ENCODE data around the gene CEP135. TPM values are rescaled to one million over a fixed set of nuclear protein-coding genes. Genes with fewer than 3 reads are reported as not detected.
"Not testable (repeated sequence)": the region's sequence is repeated elsewhere in the genome, so short reads cannot be mapped to it uniquely, and the experiment has no call there.

Gene CEP135
- total RNA-seq, 1 donor from 2014 or later, result 16.8 TPM

DNA sequence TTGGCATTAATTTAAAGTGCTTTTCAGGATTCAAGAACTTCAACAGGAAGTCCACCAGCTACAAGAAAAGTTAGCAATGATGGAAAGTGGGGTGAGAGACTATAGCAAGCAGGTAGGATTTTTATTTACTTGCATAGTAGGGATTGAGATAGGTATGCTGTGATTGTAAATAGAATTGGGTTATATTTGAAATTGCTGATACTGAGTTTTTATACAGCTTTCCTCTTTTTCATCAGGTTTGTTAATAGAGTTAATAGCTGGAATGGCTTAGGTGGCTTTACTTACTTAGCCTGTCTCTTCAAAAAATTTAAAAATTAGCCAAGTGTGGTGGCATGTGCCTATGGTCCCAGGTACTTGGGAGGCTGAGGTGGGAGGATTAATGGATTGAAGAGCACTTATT, 10.9 kb downstream of the CEP135 start:
- no peaks in the 10 kb centered on the region for H3K9me3 Mint-ChIP-seq
- TF ChIP-seq, protein P1, sequence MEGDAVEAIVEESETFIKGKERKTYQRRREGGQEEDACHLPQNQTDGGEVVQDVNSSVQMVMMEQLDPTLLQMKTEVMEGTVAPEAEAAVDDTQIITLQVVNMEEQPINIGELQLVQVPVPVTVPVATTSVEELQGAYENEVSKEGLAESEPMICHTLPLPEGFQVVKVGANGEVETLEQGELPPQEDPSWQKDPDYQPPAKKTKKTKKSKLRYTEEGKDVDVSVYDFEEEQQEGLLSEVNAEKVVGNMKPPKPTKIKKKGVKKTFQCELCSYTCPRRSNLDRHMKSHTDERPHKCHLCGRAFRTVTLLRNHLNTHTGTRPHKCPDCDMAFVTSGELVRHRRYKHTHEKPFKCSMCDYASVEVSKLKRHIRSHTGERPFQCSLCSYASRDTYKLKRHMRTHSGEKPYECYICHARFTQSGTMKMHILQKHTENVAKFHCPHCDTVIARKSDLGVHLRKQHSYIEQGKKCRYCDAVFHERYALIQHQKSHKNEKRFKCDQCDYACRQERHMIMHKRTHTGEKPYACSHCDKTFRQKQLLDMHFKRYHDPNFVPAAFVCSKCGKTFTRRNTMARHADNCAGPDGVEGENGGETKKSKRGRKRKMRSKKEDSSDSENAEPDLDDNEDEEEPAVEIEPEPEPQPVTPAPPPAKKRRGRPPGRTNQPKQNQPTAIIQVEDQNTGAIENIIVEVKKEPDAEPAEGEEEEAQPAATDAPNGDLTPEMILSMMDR (conservative IDR thresholded peaks at IDR 0.05), result no peak
- H3K36me3 Mint-ChIP-seq, result peaks cover 24% of the 10 kb centered on the region

DNA sequence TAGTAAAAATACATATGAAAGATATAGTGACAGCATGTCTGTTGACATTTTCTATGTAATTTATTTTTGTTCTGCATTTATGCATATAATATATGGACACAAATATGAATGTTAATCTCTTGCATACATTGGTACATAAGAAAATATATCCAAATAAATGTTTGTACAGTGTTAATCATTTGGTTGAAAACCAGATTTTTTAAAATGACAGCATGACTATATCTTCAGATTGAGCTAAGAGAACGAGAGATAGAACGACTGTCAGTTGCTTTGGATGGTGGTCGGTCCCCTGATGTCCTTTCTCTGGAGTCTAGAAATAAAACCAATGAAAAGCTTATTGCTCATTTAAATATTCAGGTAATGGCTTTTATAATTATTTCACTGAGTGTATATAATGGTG, 15.3 kb downstream of the CEP135 start:
- H3K4me1 Mint-ChIP-seq (ENCODE audit: unreplicated experiment), result no peaks in the 10 kb centered on the region
- TF ChIP-seq, protein P1 (conservative IDR thresholded peaks at IDR 0.05), result no peak
- H3K27me3 Mint-ChIP-seq, result no peaks in the 10 kb centered on the region
- no peak for DNase-seq (ENCODE audit: extremely low spot score, unreplicated experiment)
- no peak overlapping the region for H3K4me3 Mint-ChIP-seq
- no peaks in the 10 kb centered on the region for H3K9me3 Mint-ChIP-seq
- peaks cover 32% of the 10 kb centered on the region for H3K36me3 Mint-ChIP-seq
- H3K27ac Mint-ChIP-seq, result no peak overlapping the region

More for the DNA sequence above, 10.9 kb downstream of the CEP135 start:
- no peak overlapping the region for H3K4me3 Mint-ChIP-seq
- no peak for DNase-seq (ENCODE audit: extremely low spot score, unreplicated experiment)
- no peaks in the 10 kb centered on the region for H3K27me3 Mint-ChIP-seq
- H3K27ac Mint-ChIP-seq, result no peak overlapping the region
- no peaks in the 10 kb centered on the region for H3K4me1 Mint-ChIP-seq (ENCODE audit: unreplicated experiment)

DNA sequence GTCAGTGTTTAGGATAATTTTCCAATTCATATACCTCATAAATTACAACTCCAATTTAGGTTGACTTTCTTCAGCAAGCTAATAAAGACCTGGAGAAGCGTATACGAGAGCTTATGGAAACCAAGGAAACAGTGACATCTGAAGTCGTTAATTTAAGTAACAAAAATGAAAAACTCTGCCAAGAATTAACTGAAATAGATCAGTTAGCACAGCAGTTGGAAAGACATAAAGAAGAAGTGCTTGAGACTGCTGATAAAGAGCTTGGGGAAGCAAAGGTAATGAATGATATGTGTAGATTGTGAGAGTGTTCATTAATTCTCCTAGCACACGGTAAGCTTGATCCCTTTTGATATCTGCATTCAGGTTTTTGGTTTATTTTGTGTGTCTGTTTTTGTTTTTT, 16.8 kb downstream of the CEP135 start:
- Mint-ChIP-seq H3K9me3 (no peaks in the 10 kb centered on the region), H3K36me3 (peaks cover 35% of the 10 kb centered on the region), H3K27me3 (no peaks in the 10 kb centered on the region), H3K4me3 (no peak overlapping the region), H3K27ac (no peak overlapping the region), H3K4me1 (ENCODE audit: unreplicated experiment) (no peaks in the 10 kb centered on the region)
- TF ChIP-seq, protein P1 (conservative IDR thresholded peaks at IDR 0.05), result no peak
- DNase-seq (ENCODE audit: extremely low spot score, unreplicated experiment), result no peak

DNA sequence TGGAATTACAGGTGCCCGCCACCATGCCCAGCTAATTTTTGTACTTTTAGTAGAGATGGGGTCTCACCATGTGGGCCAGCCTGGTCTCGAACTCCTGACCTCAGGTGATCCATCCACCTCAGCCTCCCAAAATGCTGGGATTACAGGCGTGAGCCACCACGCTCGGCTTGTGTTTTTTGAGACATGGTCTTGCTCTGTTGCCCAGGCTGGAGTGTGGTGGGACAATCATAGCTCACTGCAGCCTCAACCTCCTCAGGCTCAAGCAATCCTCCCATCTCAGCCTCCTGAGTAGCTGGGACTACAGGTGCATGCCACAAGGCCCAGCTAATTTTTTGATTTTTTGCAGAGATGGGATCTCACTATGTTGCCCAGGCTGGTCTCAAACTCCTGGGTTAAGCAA, 17.6 kb downstream of the CEP135 start:
- not testable (repeated sequence) for H3K27ac Mint-ChIP-seq; H3K4me1 Mint-ChIP-seq (ENCODE audit: unreplicated experiment); H3K4me3 Mint-ChIP-seq; H3K9me3 Mint-ChIP-seq; DNase-seq (ENCODE audit: extremely low spot score, unreplicated experiment); H3K27me3 Mint-ChIP-seq
- H3K36me3 Mint-ChIP-seq, result peaks cover 36% of the 10 kb centered on the region

DNA sequence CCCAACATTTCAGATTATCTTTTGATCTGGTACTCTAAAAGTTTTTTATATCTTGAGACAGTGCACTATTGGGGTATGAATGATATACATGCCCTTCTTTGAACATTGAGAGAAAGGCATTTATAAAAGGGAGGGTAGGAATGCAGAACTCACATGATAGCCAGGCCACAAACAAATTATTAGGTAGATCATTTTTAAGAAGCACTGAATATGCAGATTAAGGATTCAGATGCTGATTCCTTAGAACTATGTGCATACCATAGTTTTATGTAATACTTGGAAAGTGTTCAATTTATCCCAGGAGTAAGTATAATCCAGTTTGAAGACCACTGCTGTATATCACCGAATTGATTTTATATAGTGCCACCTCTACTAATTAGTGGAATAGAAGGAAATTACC, 18.6 kb downstream of the CEP135 start:
- Mint-ChIP-seq H3K27ac (no peak overlapping the region), H3K9me3 (no peaks in the 10 kb centered on the region), H3K4me1 (ENCODE audit: unreplicated experiment) (no peaks in the 10 kb centered on the region), H3K4me3 (no peak overlapping the region), H3K36me3 (peaks cover 33% of the 10 kb centered on the region), H3K27me3 (no peaks in the 10 kb centered on the region)
- TF ChIP-seq, protein P1 (conservative IDR thresholded peaks at IDR 0.05), result no peak
- no peak for DNase-seq (ENCODE audit: extremely low spot score, unreplicated experiment)

DNA sequence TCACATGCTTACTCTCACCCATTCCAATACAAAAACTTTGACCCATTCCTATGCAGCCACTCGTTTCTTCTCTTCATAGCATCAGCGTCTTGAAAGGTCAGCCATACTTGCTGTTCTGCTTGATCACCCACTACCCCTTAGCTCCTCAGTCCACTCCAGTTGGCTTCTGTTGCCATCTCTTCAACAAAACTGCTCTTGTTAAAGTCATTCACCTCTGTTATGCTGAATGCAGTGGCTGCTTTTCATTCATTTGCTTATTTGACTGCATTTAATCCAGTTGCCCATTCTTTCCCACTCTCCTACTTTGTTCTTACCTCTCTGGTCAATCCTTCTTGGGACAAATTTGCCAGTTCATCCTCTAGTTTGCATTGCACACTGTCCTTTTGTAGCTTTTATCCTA, 24.9 kb downstream of the CEP135 start:
- Mint-ChIP-seq H3K36me3 (peaks cover 20% of the 10 kb centered on the region), H3K4me3 (no peak overlapping the region), H3K4me1 (ENCODE audit: unreplicated experiment) (no peaks in the 10 kb centered on the region), H3K27ac (no peak overlapping the region), H3K27me3 (no peaks in the 10 kb centered on the region), H3K9me3 (no peaks in the 10 kb centered on the region)
- DNase-seq (ENCODE audit: extremely low spot score, unreplicated experiment), result no peak
- TF ChIP-seq, protein P1 (conservative IDR thresholded peaks at IDR 0.05), result no peak

Data from type B pancreatic cell (in vitro differentiated cells).